Measurements from ENCODE around the gene OR2F2. TPM values are rescaled to one million over a fixed set of nuclear protein-coding genes. Genes with fewer than 3 reads are reported as not detected.

OR2F2 gene
- polyA plus RNA-seq, 1 of the 3 experiments (the other 2 are of a cell fraction): 0.07 TPM

DNA sequence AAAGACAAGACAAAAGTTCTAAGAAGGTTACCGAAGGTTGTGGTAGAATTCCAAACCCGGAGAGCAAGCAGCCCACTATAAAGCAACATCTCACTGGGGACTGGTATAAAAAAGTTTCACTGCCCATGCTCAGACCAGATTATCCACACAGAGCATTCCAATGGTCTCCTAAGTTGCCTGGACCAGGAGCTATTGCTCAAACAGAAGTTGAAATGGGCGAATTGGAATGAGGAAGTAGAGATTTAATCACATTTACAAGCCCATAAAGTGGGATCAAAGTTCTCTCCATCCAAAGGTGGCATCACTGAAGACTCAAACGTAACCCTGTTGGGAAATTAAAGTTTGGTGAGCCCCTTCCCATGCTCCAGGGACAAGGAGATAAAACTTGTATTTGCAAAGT, 39.4 kb downstream of the OR2F2 start:
- H3K4me1 ChIP-seq (ENCODE audit: control insufficient read depth in 1 of 2, insufficient read depth in 2 of 2, low read depth in 1 of 2, low read length in 1 of 2): peaks cover 0 to 3% of the 10 kb centered on the region in 2 experiments; a peak in 2 of 4 replicates
- no peak overlapping the region for H3K4me2 ChIP-seq
- no peaks in the 10 kb centered on the region for H3K36me3 ChIP-seq (replicated peaks in 1 of 2; ENCODE audit: control insufficient read depth in 1 of 2, insufficient read depth in 2 of 2, low read length in 1 of 2)
- H3K79me2 ChIP-seq (ENCODE audit: insufficient read depth): no peaks in the 10 kb centered on the region
- 0 out of 2 replicates have a peak overlapping the region, but pooled peaks have one; percentile 18 for H2AFZ ChIP-seq (ENCODE audit: low read depth)
- H4K20me1 ChIP-seq (ENCODE audit: insufficient read depth): no peaks in the 10 kb centered on the region
- H3K27me3 ChIP-seq (ENCODE audit: insufficient read depth): no peaks in the 10 kb centered on the region
- DNase-seq: no peak
- H3K9me3 ChIP-seq: peaks cover 7% of the 10 kb centered on the region
- H3K4me3 ChIP-seq (ENCODE audit: low read depth in 2 of 2, low read length in 1 of 2): no peak overlapping the region
- 24% methylated on average over 4 of the region's 4 CpGs for WGBS (ENCODE audit: low lambda C conversion rate)
- no peak overlapping the region for H3K27ac ChIP-seq (ENCODE audit: low read depth in 2 of 2, low read length in 1 of 2)
- ChIA-PET CTCF (no interaction called here), POLR2A (no interaction called here)
- no peak overlapping the region for H3K9ac ChIP-seq
- TF ChIP-seq ELF1 (IDR thresholded peaks at IDR 0.05) (peak; percentile 56; the same call in 1 of the 2 replicates), RFX5 (IDR thresholded peaks at IDR 0.05; ENCODE audit: low read length) (no peak)
- H3F3A ChIP-seq (replicated peaks; ENCODE audit: insufficient read depth): no peaks in the 10 kb centered on the region
- peaks cover 3% of the 10 kb centered on the region; the same call in 1 of the 2 replicates for H3K9me2 ChIP-seq

DNA sequence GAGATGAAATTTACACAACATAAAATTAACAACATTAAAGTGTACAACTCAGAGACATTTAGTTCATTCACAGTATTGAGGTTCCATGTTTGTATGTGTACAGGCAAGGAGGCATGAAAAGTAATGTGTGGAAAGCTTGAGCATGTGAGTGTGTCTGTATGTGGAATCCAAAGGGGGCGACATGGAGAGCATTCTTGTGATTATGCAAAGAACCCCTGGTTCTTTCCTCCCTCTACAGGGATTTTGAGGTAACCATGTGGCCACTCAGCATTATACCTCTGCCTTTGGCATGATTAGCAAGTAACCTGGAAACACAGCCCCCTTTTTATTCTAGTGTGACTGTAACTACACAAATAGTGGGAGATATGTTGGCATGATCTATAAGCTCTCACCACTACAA, 40.6 kb downstream of the OR2F2 start:
- H4K20me1 ChIP-seq (ENCODE audit: insufficient read depth): no peaks in the 10 kb centered on the region
- no peak overlapping the region for H3K4me3 ChIP-seq (ENCODE audit: low read depth in 2 of 2, low read length in 1 of 2)
- WGBS (ENCODE audit: low lambda C conversion rate): 13% methylated on average over 1 of the region's 1 CpG
- no peaks in the 10 kb centered on the region for H3K27me3 ChIP-seq (ENCODE audit: insufficient read depth)
- peaks cover 0 to 3% of the 10 kb centered on the region in 2 experiments; a peak in 2 of 4 replicates for H3K4me1 ChIP-seq (ENCODE audit: control insufficient read depth in 1 of 2, insufficient read depth in 2 of 2, low read depth in 1 of 2, low read length in 1 of 2)
- no peaks in the 10 kb centered on the region for H3F3A ChIP-seq (replicated peaks; ENCODE audit: insufficient read depth)
- ChIA-PET CTCF (no interaction called here), POLR2A (interaction anchor here (0.8 kb wide), 1 partner anchor 74 kb away, joined by 3 read pairs; the partner anchor contains the start of gene TCAF1)
- H3K27ac ChIP-seq (ENCODE audit: low read depth in 2 of 2, low read length in 1 of 2): no peak overlapping the region
- peak; percentile 12 for DNase-seq
- peaks cover 3% of the 10 kb centered on the region; the same call in 1 of the 2 replicates for H3K9me2 ChIP-seq
- no peaks in the 10 kb centered on the region for H3K79me2 ChIP-seq (ENCODE audit: insufficient read depth)
- H3K9ac ChIP-seq: no peak overlapping the region
- no peaks in the 10 kb centered on the region for H3K36me3 ChIP-seq (replicated peaks in 1 of 2; ENCODE audit: control insufficient read depth in 1 of 2, insufficient read depth in 2 of 2, low read length in 1 of 2)
- H3K9me3 ChIP-seq: peaks cover 3% of the 10 kb centered on the region
- no peak overlapping the region for H3K4me2 ChIP-seq
- H2AFZ ChIP-seq (ENCODE audit: low read depth): no peak overlapping the region
- TF ChIP-seq FOXJ3 (CRISPR knock-in tag; IDR thresholded peaks at IDR 0.05) (no peak), RAD21 (IDR thresholded peaks at IDR 0.05; ENCODE audit: low read length) (no peak), FOSL2 (IDR thresholded peaks at IDR 0.05; ENCODE audit: borderline replicate concordance, low read depth) (no peak), MEF2A (IDR thresholded peaks at IDR 0.05; ENCODE audit: borderline replicate concordance, low read depth) (no peak), MXI1 (IDR thresholded peaks at IDR 0.05; ENCODE audit: low read depth, low read length) (no peak), EP300 (IDR thresholded peaks at IDR 0.05; ENCODE audit: borderline replicate concordance in 1 of 2, low read depth in 1 of 2, low read length in 1 of 2) (no peak), EZH2phosphoT487 (IDR thresholded peaks at IDR 0.05; ENCODE audit: borderline replicate concordance, low read depth) (no peak), NFIC (IDR thresholded peaks at IDR 0.05; ENCODE audit: borderline replicate concordance) (no peak), SMC3 (IDR thresholded peaks at IDR 0.05; ENCODE audit: low read depth, low read length) (no peak), JUND (IDR thresholded peaks at IDR 0.05) (no peak), RCOR1 (IDR thresholded peaks at IDR 0.05; ENCODE audit: low read length) (no peak), YY1 (IDR thresholded peaks at IDR 0.05; ENCODE audit: low read depth) (no peak), TAF1 (IDR thresholded peaks at IDR 0.05; ENCODE audit: borderline replicate concordance, low read depth, low read length) (no peak)
- TF ChIP-seq, protein P1, sequence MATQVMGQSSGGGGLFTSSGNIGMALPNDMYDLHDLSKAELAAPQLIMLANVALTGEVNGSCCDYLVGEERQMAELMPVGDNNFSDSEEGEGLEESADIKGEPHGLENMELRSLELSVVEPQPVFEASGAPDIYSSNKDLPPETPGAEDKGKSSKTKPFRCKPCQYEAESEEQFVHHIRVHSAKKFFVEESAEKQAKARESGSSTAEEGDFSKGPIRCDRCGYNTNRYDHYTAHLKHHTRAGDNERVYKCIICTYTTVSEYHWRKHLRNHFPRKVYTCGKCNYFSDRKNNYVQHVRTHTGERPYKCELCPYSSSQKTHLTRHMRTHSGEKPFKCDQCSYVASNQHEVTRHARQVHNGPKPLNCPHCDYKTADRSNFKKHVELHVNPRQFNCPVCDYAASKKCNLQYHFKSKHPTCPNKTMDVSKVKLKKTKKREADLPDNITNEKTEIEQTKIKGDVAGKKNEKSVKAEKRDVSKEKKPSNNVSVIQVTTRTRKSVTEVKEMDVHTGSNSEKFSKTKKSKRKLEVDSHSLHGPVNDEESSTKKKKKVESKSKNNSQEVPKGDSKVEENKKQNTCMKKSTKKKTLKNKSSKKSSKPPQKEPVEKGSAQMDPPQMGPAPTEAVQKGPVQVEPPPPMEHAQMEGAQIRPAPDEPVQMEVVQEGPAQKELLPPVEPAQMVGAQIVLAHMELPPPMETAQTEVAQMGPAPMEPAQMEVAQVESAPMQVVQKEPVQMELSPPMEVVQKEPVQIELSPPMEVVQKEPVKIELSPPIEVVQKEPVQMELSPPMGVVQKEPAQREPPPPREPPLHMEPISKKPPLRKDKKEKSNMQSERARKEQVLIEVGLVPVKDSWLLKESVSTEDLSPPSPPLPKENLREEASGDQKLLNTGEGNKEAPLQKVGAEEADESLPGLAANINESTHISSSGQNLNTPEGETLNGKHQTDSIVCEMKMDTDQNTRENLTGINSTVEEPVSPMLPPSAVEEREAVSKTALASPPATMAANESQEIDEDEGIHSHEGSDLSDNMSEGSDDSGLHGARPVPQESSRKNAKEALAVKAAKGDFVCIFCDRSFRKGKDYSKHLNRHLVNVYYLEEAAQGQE (IDR thresholded peaks at IDR 0.05; ENCODE audit: low read depth, low read length): no peak
- TF ChIP-seq, protein P2, sequence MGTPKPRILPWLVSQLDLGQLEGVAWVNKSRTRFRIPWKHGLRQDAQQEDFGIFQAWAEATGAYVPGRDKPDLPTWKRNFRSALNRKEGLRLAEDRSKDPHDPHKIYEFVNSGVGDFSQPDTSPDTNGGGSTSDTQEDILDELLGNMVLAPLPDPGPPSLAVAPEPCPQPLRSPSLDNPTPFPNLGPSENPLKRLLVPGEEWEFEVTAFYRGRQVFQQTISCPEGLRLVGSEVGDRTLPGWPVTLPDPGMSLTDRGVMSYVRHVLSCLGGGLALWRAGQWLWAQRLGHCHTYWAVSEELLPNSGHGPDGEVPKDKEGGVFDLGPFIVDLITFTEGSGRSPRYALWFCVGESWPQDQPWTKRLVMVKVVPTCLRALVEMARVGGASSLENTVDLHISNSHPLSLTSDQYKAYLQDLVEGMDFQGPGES (IDR thresholded peaks at IDR 0.05; ENCODE audit: low read depth, low read length): no peak
- TF ChIP-seq, protein P3, sequence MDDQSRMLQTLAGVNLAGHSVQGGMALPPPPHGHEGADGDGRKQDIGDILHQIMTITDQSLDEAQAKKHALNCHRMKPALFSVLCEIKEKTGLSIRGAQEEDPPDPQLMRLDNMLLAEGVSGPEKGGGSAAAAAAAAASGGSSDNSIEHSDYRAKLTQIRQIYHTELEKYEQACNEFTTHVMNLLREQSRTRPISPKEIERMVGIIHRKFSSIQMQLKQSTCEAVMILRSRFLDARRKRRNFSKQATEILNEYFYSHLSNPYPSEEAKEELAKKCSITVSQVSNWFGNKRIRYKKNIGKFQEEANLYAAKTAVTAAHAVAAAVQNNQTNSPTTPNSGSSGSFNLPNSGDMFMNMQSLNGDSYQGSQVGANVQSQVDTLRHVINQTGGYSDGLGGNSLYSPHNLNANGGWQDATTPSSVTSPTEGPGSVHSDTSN (IDR thresholded peaks at IDR 0.05): no peak
- TF ChIP-seq, protein P4, sequence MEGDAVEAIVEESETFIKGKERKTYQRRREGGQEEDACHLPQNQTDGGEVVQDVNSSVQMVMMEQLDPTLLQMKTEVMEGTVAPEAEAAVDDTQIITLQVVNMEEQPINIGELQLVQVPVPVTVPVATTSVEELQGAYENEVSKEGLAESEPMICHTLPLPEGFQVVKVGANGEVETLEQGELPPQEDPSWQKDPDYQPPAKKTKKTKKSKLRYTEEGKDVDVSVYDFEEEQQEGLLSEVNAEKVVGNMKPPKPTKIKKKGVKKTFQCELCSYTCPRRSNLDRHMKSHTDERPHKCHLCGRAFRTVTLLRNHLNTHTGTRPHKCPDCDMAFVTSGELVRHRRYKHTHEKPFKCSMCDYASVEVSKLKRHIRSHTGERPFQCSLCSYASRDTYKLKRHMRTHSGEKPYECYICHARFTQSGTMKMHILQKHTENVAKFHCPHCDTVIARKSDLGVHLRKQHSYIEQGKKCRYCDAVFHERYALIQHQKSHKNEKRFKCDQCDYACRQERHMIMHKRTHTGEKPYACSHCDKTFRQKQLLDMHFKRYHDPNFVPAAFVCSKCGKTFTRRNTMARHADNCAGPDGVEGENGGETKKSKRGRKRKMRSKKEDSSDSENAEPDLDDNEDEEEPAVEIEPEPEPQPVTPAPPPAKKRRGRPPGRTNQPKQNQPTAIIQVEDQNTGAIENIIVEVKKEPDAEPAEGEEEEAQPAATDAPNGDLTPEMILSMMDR (IDR thresholded peaks at IDR 0.05): no peak
